ENCODE results near the gene ARHGAP27. TPM values are rescaled to one million over a fixed set of nuclear protein-coding genes. Genes with fewer than 3 reads are reported as not detected.
A peak's percentile ranks its signal among the peaks of the same experiment; 100 is the strongest.

The ARHGAP27 gene
- total and polyA plus RNA-seq, 2 of the 13 experiments (the other 11 are each of a cell fraction or from before 2014, with no cell fraction given): 15.5 to 18.9 TPM

DNA sequence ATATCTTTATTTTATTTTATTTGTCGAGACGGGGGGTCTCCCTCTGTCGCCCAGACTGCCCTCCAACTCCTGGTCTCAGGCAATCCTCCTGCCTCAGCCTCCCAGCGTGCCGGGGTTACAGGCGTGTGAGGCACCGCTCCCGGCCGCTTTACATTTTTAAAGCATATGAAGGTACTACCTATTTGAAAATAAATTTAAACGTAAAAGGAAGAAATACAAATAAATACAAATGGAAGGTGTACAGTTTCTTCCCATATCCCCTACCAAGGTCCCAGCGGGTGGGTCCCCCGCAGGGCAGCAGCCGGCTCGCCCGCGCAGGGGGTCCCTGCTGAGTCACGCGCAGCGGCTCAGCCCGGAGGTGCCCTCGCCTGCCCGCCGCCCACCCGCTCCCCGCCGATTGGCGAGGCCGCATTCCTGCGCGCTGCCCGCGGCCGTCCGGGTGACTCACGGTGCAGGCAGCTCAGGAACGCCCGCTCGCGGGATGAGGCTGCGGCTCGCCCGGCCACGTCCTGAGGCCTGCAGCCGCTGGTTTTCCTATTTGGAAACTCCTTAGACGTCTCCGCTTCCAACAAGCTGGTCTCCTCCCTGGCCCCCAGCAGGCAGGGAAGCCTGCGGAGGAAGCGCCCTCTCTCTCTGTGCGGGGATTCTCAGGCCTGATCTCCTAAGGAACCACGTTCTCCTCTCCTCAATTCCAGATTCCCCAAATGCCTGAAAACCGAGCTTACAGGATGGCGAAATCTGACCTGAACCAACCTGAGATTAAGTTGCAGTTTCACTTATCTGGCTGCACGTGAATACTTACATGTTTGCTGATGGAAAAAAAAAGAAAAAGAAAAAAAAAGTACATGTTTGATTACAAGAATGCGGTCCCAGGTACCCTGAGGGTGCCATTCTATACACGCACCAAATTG lies 61.0 kb downstream of the ARHGAP27 start:
- BruUV-seq (replicated peaks): TSS peak; percentile 96
- in situ Hi-C loops (cut with HindIII; ENCODE audit: extremely low pct_ligation_motif_present, low pct_unique_long_range_greater_than_20kb): loop anchor here (10.0 kb wide), 1 partner anchor 237 kb away; the partner anchor contains the start of genes ACBD4 and PLCD3
- CTCF ChIA-PET (ENCODE audit: low intra/inter-chr PET ratio, low total read pairs): no interaction called here
- TF ChIP-seq WIZ (CRISPR knock-in tag; IDR thresholded peaks at IDR 0.05) (no peak), ZFP90 (CRISPR knock-in tag; IDR thresholded peaks at IDR 0.05; ENCODE audit: borderline replicate concordance) (0 out of 2 replicates have a peak, but pooled peaks have one; percentile 51), JUNB (CRISPR knock-in tag; IDR thresholded peaks at IDR 0.05; ENCODE audit: borderline replicate concordance) (peak; percentile 98), ZSCAN30 (CRISPR knock-in tag; IDR thresholded peaks at IDR 0.05) (no peak), GATA4 (IDR thresholded peaks at IDR 0.05; ENCODE audit: borderline replicate concordance, low read depth) (peak; percentile 62; the same call in 1 of the 2 replicates), MED13 (CRISPR knock-in tag; IDR thresholded peaks at IDR 0.05) (no peak), POGK (CRISPR knock-in tag; conservative IDR thresholded peaks at IDR 0.05) (peak; percentile 86), NKX3-1 (CRISPR knock-in tag; IDR thresholded peaks at IDR 0.05) (no peak; the same call in 1 of the 2 replicates), CCAR2 (optimal IDR thresholded peaks at IDR 0.05; ENCODE audit: low read depth, low read length) (no peak), XRCC5 (optimal IDR thresholded peaks at IDR 0.05; ENCODE audit: low read length) (peak; percentile 94), GPN1 (CRISPR knock-in tag; IDR thresholded peaks at IDR 0.05; ENCODE audit: borderline replicate concordance) (no peak), CBFB (CRISPR knock-in tag; IDR thresholded peaks at IDR 0.05) (peak; percentile 68; the same call in 1 of the 2 replicates)
- TF ChIP-seq, protein P1, sequence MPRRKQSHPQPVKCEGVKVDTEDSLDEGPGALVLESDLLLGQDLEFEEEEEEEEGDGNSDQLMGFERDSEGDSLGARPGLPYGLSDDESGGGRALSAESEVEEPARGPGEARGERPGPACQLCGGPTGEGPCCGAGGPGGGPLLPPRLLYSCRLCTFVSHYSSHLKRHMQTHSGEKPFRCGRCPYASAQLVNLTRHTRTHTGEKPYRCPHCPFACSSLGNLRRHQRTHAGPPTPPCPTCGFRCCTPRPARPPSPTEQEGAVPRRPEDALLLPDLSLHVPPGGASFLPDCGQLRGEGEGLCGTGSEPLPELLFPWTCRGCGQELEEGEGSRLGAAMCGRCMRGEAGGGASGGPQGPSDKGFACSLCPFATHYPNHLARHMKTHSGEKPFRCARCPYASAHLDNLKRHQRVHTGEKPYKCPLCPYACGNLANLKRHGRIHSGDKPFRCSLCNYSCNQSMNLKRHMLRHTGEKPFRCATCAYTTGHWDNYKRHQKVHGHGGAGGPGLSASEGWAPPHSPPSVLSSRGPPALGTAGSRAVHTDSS (CRISPR knock-in tag; conservative IDR thresholded peaks at IDR 0.05): no peak
- TF ChIP-seq, protein P2, sequence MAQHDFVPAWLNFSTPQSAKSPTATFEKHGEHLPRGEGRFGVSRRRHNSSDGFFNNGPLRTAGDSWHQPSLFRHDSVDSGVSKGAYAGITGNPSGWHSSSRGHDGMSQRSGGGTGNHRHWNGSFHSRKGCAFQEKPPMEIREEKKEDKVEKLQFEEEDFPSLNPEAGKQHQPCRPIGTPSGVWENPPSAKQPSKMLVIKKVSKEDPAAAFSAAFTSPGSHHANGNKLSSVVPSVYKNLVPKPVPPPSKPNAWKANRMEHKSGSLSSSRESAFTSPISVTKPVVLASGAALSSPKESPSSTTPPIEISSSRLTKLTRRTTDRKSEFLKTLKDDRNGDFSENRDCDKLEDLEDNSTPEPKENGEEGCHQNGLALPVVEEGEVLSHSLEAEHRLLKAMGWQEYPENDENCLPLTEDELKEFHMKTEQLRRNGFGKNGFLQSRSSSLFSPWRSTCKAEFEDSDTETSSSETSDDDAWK (CRISPR knock-in tag; IDR thresholded peaks at IDR 0.05): no peak
- TF ChIP-seq, protein P3, sequence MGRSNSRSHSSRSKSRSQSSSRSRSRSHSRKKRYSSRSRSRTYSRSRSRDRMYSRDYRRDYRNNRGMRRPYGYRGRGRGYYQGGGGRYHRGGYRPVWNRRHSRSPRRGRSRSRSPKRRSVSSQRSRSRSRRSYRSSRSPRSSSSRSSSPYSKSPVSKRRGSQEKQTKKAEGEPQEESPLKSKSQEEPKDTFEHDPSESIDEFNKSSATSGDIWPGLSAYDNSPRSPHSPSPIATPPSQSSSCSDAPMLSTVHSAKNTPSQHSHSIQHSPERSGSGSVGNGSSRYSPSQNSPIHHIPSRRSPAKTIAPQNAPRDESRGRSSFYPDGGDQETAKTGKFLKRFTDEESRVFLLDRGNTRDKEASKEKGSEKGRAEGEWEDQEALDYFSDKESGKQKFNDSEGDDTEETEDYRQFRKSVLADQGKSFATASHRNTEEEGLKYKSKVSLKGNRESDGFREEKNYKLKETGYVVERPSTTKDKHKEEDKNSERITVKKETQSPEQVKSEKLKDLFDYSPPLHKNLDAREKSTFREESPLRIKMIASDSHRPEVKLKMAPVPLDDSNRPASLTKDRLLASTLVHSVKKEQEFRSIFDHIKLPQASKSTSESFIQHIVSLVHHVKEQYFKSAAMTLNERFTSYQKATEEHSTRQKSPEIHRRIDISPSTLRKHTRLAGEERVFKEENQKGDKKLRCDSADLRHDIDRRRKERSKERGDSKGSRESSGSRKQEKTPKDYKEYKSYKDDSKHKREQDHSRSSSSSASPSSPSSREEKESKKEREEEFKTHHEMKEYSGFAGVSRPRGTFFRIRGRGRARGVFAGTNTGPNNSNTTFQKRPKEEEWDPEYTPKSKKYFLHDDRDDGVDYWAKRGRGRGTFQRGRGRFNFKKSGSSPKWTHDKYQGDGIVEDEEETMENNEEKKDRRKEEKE (IDR thresholded peaks at IDR 0.05): no peak

More for the DNA sequence above, 61.0 kb downstream of the ARHGAP27 start:
- H3K27ac ChIP-seq (ENCODE audit: extremely low read length, insufficient read depth, low read length): peak overlapping the region; percentile 66
- H4K20me1 ChIP-seq (ENCODE audit: insufficient read depth, low read length): no peaks in the 10 kb centered on the region
- H3K9ac ChIP-seq (ENCODE audit: insufficient read depth, low read depth, low read length): peak overlapping the region; percentile 69
- intact Hi-C loops (cut with micrococcal nuclease; ENCODE audit: unreplicated experiment): loop anchor here (5.0 kb wide), 2 partner anchors 59 to 94 kb away; no protein-coding TSS in a partner anchor
- peak overlapping the region; percentile 93 for H3K4me2 ChIP-seq (ENCODE audit: low read depth, low read length)
- H3K4me3 ChIP-seq (replicated peaks in 1 of 3; ENCODE audit: insufficient read depth in 1 of 3, low read depth in 2 of 3, low read length in 3 of 3): peak overlapping the region; percentile 66 to 76 (median 67)
- DNase-seq (ENCODE audit: low spot score): peak; percentile 89
- no peaks in the 10 kb centered on the region for H3K9me3 ChIP-seq (ENCODE audit: low read length)
- H3K36me3 ChIP-seq (replicated peaks in 1 of 2; ENCODE audit: control insufficient read depth in 1 of 2, insufficient read depth in 2 of 2, low read length in 2 of 2): no peaks in the 10 kb centered on the region
- H3K27me3 ChIP-seq (ENCODE audit: control insufficient read depth in 1 of 2, insufficient read depth in 2 of 2, low read length in 2 of 2): peaks cover 0 to 3% of the 10 kb centered on the region in 2 experiments; a peak in 1 of 5 replicates
- no peaks in the 10 kb centered on the region for H3K79me2 ChIP-seq (ENCODE audit: insufficient read depth, low read length)
- POLR2A ChIA-PET: interaction anchor here (0.8 to 2.8 kb wide), 11 partner anchors 11 to 222 kb away, joined by 3 to 28 read pairs (median 8); partner anchors contain the start of genes HEXIM1, HEXIM2 and MAP3K14
- WGBS (ENCODE audit: low lambda C conversion rate): 3% methylated on average over 48 of the region's 55 CpGs
- H2AFZ ChIP-seq (ENCODE audit: low read length): peak overlapping the region; percentile 84
- ATAC-seq: peak; percentile 97
- peak; percentile 83 for FAIRE-seq
- peaks cover 47% of the 10 kb centered on the region for H3K4me1 ChIP-seq (ENCODE audit: insufficient read depth, low read length)

Measured in HepG2 (cell line).